Effector memory CD8-positive, alpha-beta T cell (primary cell): ENCODE measurements around the gene GYS1.
"Not testable (repeated sequence)": the region's sequence is repeated elsewhere in the genome, so short reads cannot be mapped to it uniquely, and the experiment has no call there.

Experiments
- ATAC-seq: fragments of 150-1000 bp; cut with Tn5 transposase; replicated peaks from 2 replicates; pipeline ENCODE4 v1.10.0; 2021; ENCODE audit warnings: mild to moderate bottlenecking, moderate library complexity
- DNase-seq, 3 experiments: peaks; one replicate each; pipeline ENCODE4 v3.0.0; 2021
- H3K27ac Mint-ChIP-seq, 2 donors: one replicate each; pipeline ENCODE4 v1.8.0; 2022; ENCODE audit warnings: mild to moderate bottlenecking in 2 of 2, mixed read lengths in 2 of 2, moderate library complexity in 2 of 2
- H3K27me3 Mint-ChIP-seq, 2 donors: one replicate each; pipeline ENCODE4 v1.8.0; 2022; ENCODE audit warnings: mixed read lengths in 2 of 2
- H3K36me3 Mint-ChIP-seq: one replicate; pipeline ENCODE4 v1.8.0; 2022; ENCODE audit warnings: mild to moderate bottlenecking, moderate library complexity, mixed read lengths; ENCODE audit not compliant: insufficient read depth
- H3K4me1 Mint-ChIP-seq, 2 donors: one replicate each; pipeline ENCODE4 v1.8.0; 2022; ENCODE audit warnings: low read depth in 2 of 2, mixed read lengths in 2 of 2
- H3K4me3 Mint-ChIP-seq, 2 donors: one replicate each; pipeline ENCODE4 v1.8.0; 2022; ENCODE audit warnings: mild to moderate bottlenecking in 2 of 2, mixed read lengths in 2 of 2, moderate library complexity in 2 of 2
- H3K9me3 Mint-ChIP-seq, 2 donors: one replicate each; pipeline ENCODE4 v1.8.0; 2022; ENCODE audit warnings: mixed read lengths in 2 of 2

The GYS1 gene

GRCh38 chr19:48921721-48922500, 71.2 kb downstream of the GYS1 start:
- Mint-ChIP-seq H3K9me3 (no peaks in the 10 kb centered on the region), H3K27me3 (no peaks in the 10 kb centered on the region), H3K4me3 (no peak overlapping the region), H3K36me3 (peaks cover 20% of the 10 kb centered on the region), H3K27ac (no peak overlapping the region), H3K4me1 (peaks cover 0 to 4% of the 10 kb centered on the region in 2 donors)
- ATAC-seq = no peak
- DNase-seq = no peak

GRCh38 chr19:48920949-48921348, 72.2 kb downstream of the GYS1 start:
- H3K36me3 Mint-ChIP-seq = peaks cover 30% of the 10 kb centered on the region
- H3K27me3 Mint-ChIP-seq = no peaks in the 10 kb centered on the region
- H3K4me3 Mint-ChIP-seq = no peak overlapping the region
- no peak overlapping the region for H3K27ac Mint-ChIP-seq
- DNase-seq = no peak
- H3K9me3 Mint-ChIP-seq = no peaks in the 10 kb centered on the region
- H3K4me1 Mint-ChIP-seq = peaks cover 0 to 4% of the 10 kb centered on the region in 2 donors
- ATAC-seq = no peak

- H3K27ac Mint-ChIP-seq, H3K4me1 Mint-ChIP-seq, H3K9me3 Mint-ChIP-seq, H3K27me3 Mint-ChIP-seq, H3K4me3 Mint-ChIP-seq, DNase-seq, ATAC-seq: not testable (repeated sequence)
- H3K36me3 Mint-ChIP-seq = peaks cover 46% of the 10 kb centered on the region
Measured at GRCh38 chr19:48919271-48919670, 73.8 kb downstream of the GYS1 start.

GRCh38 chr19:48918801-48919247, 74.3 kb downstream of the GYS1 start:
- peak overlapping the region in 1 of 2 donors; percentile 38 for H3K27ac Mint-ChIP-seq
- H3K9me3 Mint-ChIP-seq = no peaks in the 10 kb centered on the region
- H3K36me3 Mint-ChIP-seq = peaks cover 50% of the 10 kb centered on the region
- peaks cover 3 to 4% of the 10 kb centered on the region in 2 donors for H3K4me1 Mint-ChIP-seq
- DNase-seq (no peak), ATAC-seq (peak; percentile 43)
- no peak overlapping the region for H3K4me3 Mint-ChIP-seq
- no peaks in the 10 kb centered on the region for H3K27me3 Mint-ChIP-seq
